PFSK-1 (cell line): ENCODE results near the gene RPL18A. TPM values are rescaled to one million over a fixed set of nuclear protein-coding genes. Genes with fewer than 3 reads are reported as not detected.
A peak's percentile ranks its signal among the peaks of the same experiment; 100 is the strongest.

Experiments
- FOXP2 ChIP-seq: optimal IDR thresholded peaks from 2 replicates; pipeline ENCODE3; 2011; ENCODE audit warnings: borderline replicate concordance, control low read depth, inconsistent platforms; ENCODE audit not compliant: insufficient read depth; ENCODE audit errors: extremely low read length, extremely low read depth
- POLR2AphosphoS5 ChIP-seq: IDR thresholded peaks from 2 replicates; pipeline ENCODE4 v1.6.1; 2012; ENCODE audit warnings: low read depth, mild to moderate bottlenecking, control low read depth, low read length, moderate library complexity
- SIN3A ChIP-seq: IDR thresholded peaks from 2 replicates; pipeline ENCODE4 v1.6.1; 2012; ENCODE audit warnings: mild to moderate bottlenecking, low read length, moderate library complexity, borderline replicate concordance; ENCODE audit not compliant: insufficient read depth
- TAF1 ChIP-seq: IDR thresholded peaks from 2 replicates; pipeline ENCODE4 v1.6.1; 2012; ENCODE audit warnings: low read length, control low read depth, borderline replicate concordance; ENCODE audit not compliant: insufficient read depth
- polyA plus RNA-seq: library from polyadenylated mRNA; unstranded; fragments of >200 nt; gene quantifications from one replicate; pipeline ENCODE4 v1.2.1, GENCODE V29; 2012; ENCODE audit warnings: low read depth, missing spikeins; ENCODE audit not compliant: insufficient read length
- TF ChIP-seq, protein P1 (sequence below), 2 experiments: IDR thresholded peaks; 2 replicates each; pipeline versions ENCODE4 v1.6.1 to v1.8.0; 2011 to 2012; ENCODE audit warnings: low read depth in 2 of 2, low read length in 2 of 2, control low read depth in 1 of 2, inconsistent platforms in 1 of 2, mild to moderate bottlenecking in 1 of 2, moderate library complexity in 1 of 2; ENCODE audit not compliant: insufficient read depth in 1 of 2

Gene RPL18A
- 5,704 TPM for polyA plus RNA-seq

DNA sequence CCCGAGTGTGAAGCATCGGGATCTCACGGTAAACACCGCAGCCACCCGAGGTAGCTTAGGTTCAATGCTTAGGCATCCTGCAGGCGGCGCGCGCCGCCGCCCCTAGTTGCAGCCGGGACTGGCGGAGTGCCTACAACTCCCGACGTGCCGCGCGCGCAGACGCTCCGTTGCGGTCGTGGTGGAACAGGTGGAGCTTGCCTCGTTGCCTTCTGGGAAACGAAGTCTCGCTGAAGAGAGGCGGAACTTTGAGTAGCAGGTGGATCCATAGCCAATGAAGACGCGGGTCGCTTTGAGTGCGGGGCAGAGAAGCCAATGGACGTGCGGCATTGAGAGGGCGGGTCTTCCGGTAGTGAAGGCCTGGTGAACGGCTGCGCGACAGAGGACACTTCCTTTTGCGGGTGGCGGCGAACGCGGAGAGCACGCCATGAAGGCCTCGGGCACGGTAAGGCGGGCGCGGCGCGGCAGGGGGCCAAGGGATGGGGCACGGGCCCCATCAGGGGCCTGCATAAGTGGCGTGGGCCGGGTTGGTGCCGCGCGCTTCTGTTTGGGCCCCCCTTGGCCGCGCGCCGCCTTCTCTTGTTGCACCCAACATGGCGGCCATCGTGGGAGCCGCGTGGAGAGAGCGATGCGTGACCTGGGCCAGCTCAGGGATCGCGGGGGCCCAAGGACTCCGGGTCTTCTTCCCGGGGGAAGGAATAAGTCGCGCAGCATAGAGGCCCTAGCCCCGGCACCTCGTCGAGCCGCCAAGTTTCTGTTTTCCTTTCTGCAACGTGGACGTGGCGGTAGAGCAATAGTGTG is at the start of gene RPL18A:
Gene RPL18A (plus strand): TSS at position 378 of the 798 bp plus-strand sequence. CDS start 47 bp downstream, at position 425.
- TF ChIP-seq, protein P1, sequence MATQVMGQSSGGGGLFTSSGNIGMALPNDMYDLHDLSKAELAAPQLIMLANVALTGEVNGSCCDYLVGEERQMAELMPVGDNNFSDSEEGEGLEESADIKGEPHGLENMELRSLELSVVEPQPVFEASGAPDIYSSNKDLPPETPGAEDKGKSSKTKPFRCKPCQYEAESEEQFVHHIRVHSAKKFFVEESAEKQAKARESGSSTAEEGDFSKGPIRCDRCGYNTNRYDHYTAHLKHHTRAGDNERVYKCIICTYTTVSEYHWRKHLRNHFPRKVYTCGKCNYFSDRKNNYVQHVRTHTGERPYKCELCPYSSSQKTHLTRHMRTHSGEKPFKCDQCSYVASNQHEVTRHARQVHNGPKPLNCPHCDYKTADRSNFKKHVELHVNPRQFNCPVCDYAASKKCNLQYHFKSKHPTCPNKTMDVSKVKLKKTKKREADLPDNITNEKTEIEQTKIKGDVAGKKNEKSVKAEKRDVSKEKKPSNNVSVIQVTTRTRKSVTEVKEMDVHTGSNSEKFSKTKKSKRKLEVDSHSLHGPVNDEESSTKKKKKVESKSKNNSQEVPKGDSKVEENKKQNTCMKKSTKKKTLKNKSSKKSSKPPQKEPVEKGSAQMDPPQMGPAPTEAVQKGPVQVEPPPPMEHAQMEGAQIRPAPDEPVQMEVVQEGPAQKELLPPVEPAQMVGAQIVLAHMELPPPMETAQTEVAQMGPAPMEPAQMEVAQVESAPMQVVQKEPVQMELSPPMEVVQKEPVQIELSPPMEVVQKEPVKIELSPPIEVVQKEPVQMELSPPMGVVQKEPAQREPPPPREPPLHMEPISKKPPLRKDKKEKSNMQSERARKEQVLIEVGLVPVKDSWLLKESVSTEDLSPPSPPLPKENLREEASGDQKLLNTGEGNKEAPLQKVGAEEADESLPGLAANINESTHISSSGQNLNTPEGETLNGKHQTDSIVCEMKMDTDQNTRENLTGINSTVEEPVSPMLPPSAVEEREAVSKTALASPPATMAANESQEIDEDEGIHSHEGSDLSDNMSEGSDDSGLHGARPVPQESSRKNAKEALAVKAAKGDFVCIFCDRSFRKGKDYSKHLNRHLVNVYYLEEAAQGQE (IDR thresholded peaks at IDR 0.05; ENCODE audit: insufficient read depth in 1 of 2, low read depth in 2 of 2, low read length in 2 of 2): no peak; a peak in 1 of 4 replicates
- TF ChIP-seq FOXP2: peak; percentile 92
- TF ChIP-seq TAF1: peak; percentile 98
- TF ChIP-seq SIN3A: no peak; the same call in 1 of the 2 replicates
- peak; percentile 92 for TF ChIP-seq POLR2AphosphoS5

DNA sequence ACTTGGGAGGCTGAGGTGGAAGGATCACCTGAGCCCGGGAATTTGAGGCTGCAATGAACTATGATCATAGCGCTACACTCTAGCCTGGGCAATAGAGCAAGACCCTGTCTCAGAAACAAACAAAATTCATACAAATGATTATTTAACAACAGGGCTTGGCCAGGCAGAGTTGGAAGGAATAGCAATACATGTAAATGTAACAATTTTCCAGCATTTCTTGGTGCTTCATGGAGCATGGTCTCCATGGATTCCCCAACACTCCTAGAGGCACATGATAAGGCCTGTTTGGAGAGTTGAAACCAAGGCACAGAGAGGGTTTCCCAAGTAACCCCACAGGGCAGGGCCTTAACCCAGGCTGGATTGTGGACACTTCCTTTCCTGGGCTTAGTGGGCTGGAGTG is 48.6 kb upstream of the RPL18A start:
- no peak for TF ChIP-seq SIN3A
- TF ChIP-seq, protein P1 (IDR thresholded peaks at IDR 0.05; ENCODE audit: insufficient read depth in 1 of 2, low read depth in 2 of 2, low read length in 2 of 2): no peak
- no peak for TF ChIP-seq TAF1
- TF ChIP-seq FOXP2: no peak

DNA sequence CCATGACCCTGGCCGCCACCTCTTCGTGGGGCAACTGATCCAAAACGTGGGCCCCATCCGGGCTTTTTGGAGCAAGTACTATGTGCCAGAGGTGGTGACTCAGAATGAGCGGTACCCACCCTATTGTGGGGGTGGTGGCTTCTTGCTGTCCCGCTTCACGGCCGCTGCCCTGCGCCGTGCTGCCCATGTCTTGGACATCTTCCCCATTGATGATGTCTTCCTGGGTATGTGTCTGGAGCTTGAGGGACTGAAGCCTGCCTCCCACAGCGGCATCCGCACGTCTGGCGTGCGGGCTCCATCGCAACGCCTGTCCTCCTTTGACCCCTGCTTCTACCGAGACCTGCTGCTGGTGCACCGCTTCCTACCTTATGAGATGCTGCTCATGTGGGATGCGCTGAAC is 48.0 kb upstream of the RPL18A start:
- no peak for TF ChIP-seq FOXP2
- TF ChIP-seq POLR2AphosphoS5: no peak
- no peak for TF ChIP-seq TAF1
- TF ChIP-seq, protein P1 (IDR thresholded peaks at IDR 0.05; ENCODE audit: insufficient read depth in 1 of 2, low read depth in 2 of 2, low read length in 2 of 2): no peak
- no peak for TF ChIP-seq SIN3A

DNA sequence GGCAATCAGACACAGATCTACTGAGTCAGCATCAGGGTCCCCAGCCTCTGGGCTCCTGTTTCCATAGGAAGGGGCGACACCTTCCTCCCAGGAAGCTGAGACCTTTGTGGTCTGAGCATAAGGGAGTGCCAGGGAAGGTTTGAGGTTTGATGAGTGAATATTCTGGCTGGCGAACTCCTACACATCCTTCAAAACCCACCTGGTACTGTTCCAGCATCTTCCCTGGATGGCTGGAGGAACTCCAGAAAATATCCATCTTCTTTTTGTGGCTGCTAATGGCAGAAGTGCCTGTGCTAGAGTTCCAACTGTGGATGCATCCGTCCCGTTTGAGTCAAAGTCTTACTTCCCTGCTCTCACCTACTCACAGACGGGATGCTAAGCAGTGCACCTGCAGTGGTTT is 47.6 kb upstream of the RPL18A start:
- TF ChIP-seq TAF1 (no peak), POLR2AphosphoS5 (no peak), FOXP2 (no peak), SIN3A (no peak)
- TF ChIP-seq, protein P1 (IDR thresholded peaks at IDR 0.05; ENCODE audit: insufficient read depth in 1 of 2, low read depth in 2 of 2, low read length in 2 of 2): no peak
